WTC11 (cell line): ENCODE data around the gene SHOX. TPM values are rescaled to one million over a fixed set of nuclear protein-coding genes. Genes with fewer than 3 reads are reported as not detected.

ENCODE experiments used
- ATAC-seq: fragments of 200-7000 bp; cut with Tn5 transposase; 2 replicates; pipeline ENCODE4 v1.10.0; 2021; ENCODE audit warnings: mild to moderate bottlenecking, moderate library complexity
- CTCF ChIA-PET: fragments of 300-600 bp; sonication (Branson Sonifier 250); formaldehyde crosslinking; loops from one replicate; lab custom pipeline; 2021; ENCODE audit warnings: antibody characterized with exemption; lab: Charles Lee
- POLR2A ChIA-PET: fragments of 350-600 bp; sonication (Branson Sonifier 250); formaldehyde crosslinking; loops from one replicate; lab custom pipeline; 2021; ENCODE audit warnings: antibody characterized with exemption; lab: Charles Lee
- DNase-seq: peaks from one replicate; pipeline ENCODE4 v3.0.0; 2021; ENCODE audit warnings: low spot score
- H3K27ac Mint-ChIP-seq: 2 replicates; pipeline ENCODE4 v1.8.0; 2021; ENCODE audit warnings: mixed read lengths
- H3K27me3 Mint-ChIP-seq: 2 replicates; pipeline ENCODE4 v1.8.0; 2021; ENCODE audit warnings: low read depth, mild to moderate bottlenecking, moderate library complexity, mixed read lengths
- H3K36me3 Mint-ChIP-seq: 2 replicates; pipeline ENCODE4 v1.8.0; 2021; ENCODE audit warnings: mixed read lengths
- H3K4me1 Mint-ChIP-seq: 2 replicates; pipeline ENCODE4 v1.8.0; 2022; ENCODE audit warnings: mixed read lengths
- H3K4me3 Mint-ChIP-seq: 2 replicates; pipeline ENCODE4 v1.8.0; 2021; ENCODE audit warnings: mild to moderate bottlenecking, moderate library complexity, mixed read lengths
- H3K9me3 Mint-ChIP-seq: 2 replicates; pipeline ENCODE4 v1.8.0; 2021; ENCODE audit warnings: mixed read lengths
- CREB1 ChIP-seq: sonication (generic); formaldehyde crosslinking; IDR thresholded peaks from 2 replicates; pipeline ENCODE4 v1.8.0; 2023; ENCODE audit warnings: mild to moderate bottlenecking, missing genetic modification reagents
- CREM ChIP-seq: sonication (generic); formaldehyde crosslinking; IDR thresholded peaks from 2 replicates; pipeline ENCODE4 v1.8.1; 2022; ENCODE audit warnings: mild to moderate bottlenecking, missing genetic modification reagents, moderate library complexity
- FOXP4 ChIP-seq: sonication (generic); formaldehyde crosslinking; IDR thresholded peaks from 2 replicates; pipeline ENCODE4 v1.8.0; 2022; ENCODE audit warnings: mild to moderate bottlenecking, missing genetic modification reagents
- GRHL2 ChIP-seq: fragments of 250-450 bp; sonication (Bioruptor Pico); IDR thresholded peaks from 2 replicates; pipeline ENCODE4 v1.8.0; 2022; ENCODE audit warnings: mild to moderate bottlenecking, moderate library complexity; ENCODE audit not compliant: insufficient replicate concordance, severe bottlenecking
- NFATC4 ChIP-seq: fragments of 250-450 bp; sonication (Bioruptor Pico); IDR thresholded peaks from 2 replicates; pipeline ENCODE4 v1.9.0; 2021; ENCODE audit warnings: mild to moderate bottlenecking
- NFYB ChIP-seq: sonication (generic); formaldehyde crosslinking; conservative IDR thresholded peaks from 2 replicates; pipeline ENCODE4 v1.8.0; 2022; ENCODE audit warnings: low read depth, missing genetic modification reagents
- NR1H2 ChIP-seq: sonication (generic); formaldehyde crosslinking; IDR thresholded peaks from 2 replicates; pipeline ENCODE4 v1.9.0; 2021; ENCODE audit warnings: mild to moderate bottlenecking, moderate library complexity, missing genetic modification reagents
- NR3C1 ChIP-seq: sonication (generic); formaldehyde crosslinking; conservative IDR thresholded peaks from 2 replicates; pipeline ENCODE4 v1.8.1; 2023; ENCODE audit warnings: low read depth, mild to moderate bottlenecking, missing genetic modification reagents
- OVOL2 ChIP-seq: fragments of 250-450 bp; sonication (Bioruptor Pico); IDR thresholded peaks from 2 replicates; pipeline ENCODE4 v1.9.0; 2021; ENCODE audit warnings: mild to moderate bottlenecking, borderline replicate concordance
- RELA ChIP-seq: sonication (generic); formaldehyde crosslinking; IDR thresholded peaks from 2 replicates; pipeline ENCODE4 v1.8.1; 2022; ENCODE audit warnings: missing genetic modification reagents, mild to moderate bottlenecking, borderline replicate concordance
- ZMAT4 ChIP-seq: fragments of 250-450 bp; sonication (Bioruptor Pico); IDR thresholded peaks from 2 replicates; pipeline ENCODE4 v1.9.0; 2021; ENCODE audit warnings: mild to moderate bottlenecking
- ZNF121 ChIP-seq: sonication (generic); formaldehyde crosslinking; IDR thresholded peaks from 2 replicates; pipeline ENCODE4 v1.8.0; 2023; ENCODE audit warnings: missing genetic modification reagents
- ZNF281 ChIP-seq: sonication (generic); formaldehyde crosslinking; IDR thresholded peaks from 2 replicates; pipeline ENCODE4 v1.8.0; 2023; ENCODE audit warnings: mild to moderate bottlenecking, missing genetic modification reagents
- ZNF532 ChIP-seq: fragments of 250-450 bp; sonication (Bioruptor Pico); IDR thresholded peaks from 2 replicates; pipeline ENCODE4 v1.9.0; 2021; ENCODE audit warnings: mild to moderate bottlenecking, borderline replicate concordance
- total RNA-seq: library from RNA; stranded (reverse); gene quantifications from 3 replicates; pipeline ENCODE4 v1.2.3, GENCODE V29; 2021

Gene SHOX
- total RNA-seq, 1 experiment from 2014 or later, result 0.09 TPM

- TF ChIP-seq RELA (CRISPR knock-in tag) (no peak), CREM (no peak), OVOL2 (CRISPR knock-in tag) (no peak), ZNF281 (CRISPR knock-in tag) (no peak), ZNF121 (CRISPR knock-in tag) (no peak), FOXP4 (no peak), NFATC4 (CRISPR knock-in tag) (no peak), ZNF532 (CRISPR knock-in tag) (no peak), CREB1 (CRISPR knock-in tag) (no peak), NR1H2 (CRISPR knock-in tag) (no peak), NR3C1 (CRISPR knock-in tag) (no peak), GRHL2 (CRISPR knock-in tag) (no peak)
These were observed 3.0 kb upstream of the SHOX start (continued) for GRCh38 chrX:627510-627981.

- no peak for ATAC-seq
- H3K4me3 Mint-ChIP-seq, result peak overlapping the region; percentile 23; the same call in 1 of the 2 replicates
- CTCF ChIA-PET, result no interaction called here
- peaks cover 65% of the 10 kb centered on the region for H3K4me1 Mint-ChIP-seq
- no peak for TF ChIP-seq ZMAT4 (CRISPR knock-in tag)
- TF ChIP-seq NFYB (CRISPR knock-in tag), result no peak
- TF ChIP-seq, all 79 proteins: peak for 0
- Mint-ChIP-seq H3K27me3 (peaks cover 100% of the 10 kb centered on the region), H3K9me3 (no peaks in the 10 kb centered on the region), H3K36me3 (peaks cover 18% of the 10 kb centered on the region), H3K27ac (no peak overlapping the region)
- POLR2A ChIA-PET, result no interaction called here
- DNase-seq, result no peak
These were observed 2.6 kb upstream of the SHOX start for GRCh38 chrX:627995-628394.
